Measurements from ENCODE around the gene SHFL. TPM values are rescaled to one million over a fixed set of nuclear protein-coding genes. Genes with fewer than 3 reads are reported as not detected.

SHFL gene
- total RNA-seq, 4 donors from 2014 or later: 2.2 to 11.2 (median 2.8) TPM

DNA sequence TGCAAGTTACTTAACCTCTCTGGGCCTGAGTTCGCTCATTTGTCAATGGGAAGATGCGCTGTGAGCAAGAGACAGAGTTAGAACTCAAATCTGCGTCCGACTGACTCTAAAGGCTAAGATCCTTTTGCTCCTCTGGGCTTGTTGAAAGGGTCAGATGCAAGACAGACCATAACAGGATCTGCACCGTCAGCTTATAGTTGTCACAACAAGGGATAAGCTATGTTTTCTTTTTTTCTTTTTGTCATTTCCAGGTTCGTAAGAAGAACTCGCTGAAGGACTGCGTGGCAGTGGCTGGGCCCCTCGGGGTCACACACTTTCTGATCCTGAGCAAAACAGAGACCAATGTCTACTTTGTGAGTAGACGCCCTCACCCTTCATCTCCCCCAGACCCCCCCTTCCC, 21.1 kb downstream of the SHFL start:
- no peak for DNase-seq
- H3K36me3 ChIP-seq: peaks cover 0 to 46% of the 10 kb centered on the region in 2 donors
- peak overlapping the region; percentile 79 to 97 (median 85) for H3K4me3 ChIP-seq
- H3K27me3 ChIP-seq: no peaks in the 10 kb centered on the region
- peaks cover 7 to 15% of the 10 kb centered on the region in 2 donors for H3K4me1 ChIP-seq
- peak overlapping the region in 3 of 4 donors; percentile 74 to 88 (median 88) for H3K27ac ChIP-seq
- intact Hi-C loops (cut with DNase I; ENCODE audit: low total_unique reads): loop anchor here (5.0 kb wide), 1 partner anchor 290 kb away; the partner anchor contains the start of gene FBXL12
- no peaks in the 10 kb centered on the region for H3K9me3 ChIP-seq
- TF ChIP-seq CTCF (IDR thresholded peaks at IDR 0.05 in 4 of 5, conservative IDR thresholded peaks at IDR 0.05 in 1 of 5) (no peak), POLR2A (IDR thresholded peaks at IDR 0.05) (no peak)
- ATAC-seq: no peak
- in situ Hi-C loops (cut with MboI; ENCODE audit: low sequenced_read_pairs in 4 of 4): loop anchor here in 1 of 4 donors (10.0 kb wide), 1 partner anchor 288 kb away; no protein-coding TSS in a partner anchor

DNA sequence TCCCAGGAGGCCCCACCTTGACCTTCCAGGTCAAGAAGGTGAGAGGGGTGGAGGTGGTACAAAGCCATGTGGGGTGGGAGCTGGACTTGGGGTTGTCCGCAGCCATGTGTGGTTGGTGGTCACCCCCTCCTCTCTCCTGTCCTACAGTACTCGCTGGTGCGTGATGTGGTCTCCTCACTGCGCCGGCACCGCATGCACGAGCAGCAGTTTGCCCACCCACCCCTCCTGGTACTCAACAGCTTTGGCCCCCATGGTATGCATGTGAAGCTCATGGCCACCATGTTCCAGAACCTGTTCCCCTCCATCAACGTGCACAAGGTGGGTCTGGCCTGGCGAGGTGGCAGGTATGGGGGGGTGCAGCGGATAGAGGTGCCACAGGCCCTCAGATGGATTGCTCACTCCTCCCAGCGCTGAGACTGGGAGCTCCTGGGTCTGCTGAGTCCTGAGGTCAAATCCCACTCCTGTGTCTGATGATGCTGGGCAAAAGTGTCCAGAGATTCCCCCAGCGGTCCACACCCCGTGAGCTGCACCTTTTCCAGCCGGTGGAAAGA, 21.8 kb downstream of the SHFL start:
- intact Hi-C loops (cut with DNase I; ENCODE audit: low total_unique reads): loop anchor here (5.0 kb wide), 1 partner anchor 291 kb away; the partner anchor contains the start of gene FBXL12
- Histone ChIP-seq H3K27me3 (no peaks in the 10 kb centered on the region), H3K9me3 (no peaks in the 10 kb centered on the region), H3K27ac (no peak overlapping the region), H3K4me3 (peak overlapping the region in 1 of 4 donors; percentile 83), H3K4me1 (peaks cover 7 to 15% of the 10 kb centered on the region in 2 donors), H3K36me3 (peaks cover 0 to 46% of the 10 kb centered on the region in 2 donors)
- no peak for TF ChIP-seq POLR2A (IDR thresholded peaks at IDR 0.05)
- TF ChIP-seq CTCF (IDR thresholded peaks at IDR 0.05 in 4 of 5, conservative IDR thresholded peaks at IDR 0.05 in 1 of 5): no peak
- DNase-seq: no peak
- in situ Hi-C loops (cut with MboI; ENCODE audit: low sequenced_read_pairs in 4 of 4): loop anchor here in 1 of 4 donors (10.0 kb wide), 1 partner anchor 287 kb away; no protein-coding TSS in a partner anchor
- no peak for ATAC-seq

GRCh38 chr19:10109528-10109927, 23.4 kb downstream of the SHFL start:
- intact Hi-C loops (cut with DNase I; ENCODE audit: low total_unique reads) (loop anchor here (5.0 kb wide), 1 partner anchor 292 kb away; the partner anchor contains the start of gene FBXL12), in situ Hi-C loops (cut with MboI; ENCODE audit: low sequenced_read_pairs in 4 of 4) (loop anchor here in 1 of 4 donors (10.0 kb wide), 1 partner anchor 285 kb away; no protein-coding TSS in a partner anchor)
- Histone ChIP-seq H3K4me1 (peaks cover 7 to 15% of the 10 kb centered on the region in 2 donors), H3K27ac (no peak overlapping the region), H3K4me3 (no peak overlapping the region), H3K9me3 (no peaks in the 10 kb centered on the region), H3K36me3 (peaks cover 0 to 47% of the 10 kb centered on the region in 2 donors), H3K27me3 (no peaks in the 10 kb centered on the region)
- TF ChIP-seq CTCF (IDR thresholded peaks at IDR 0.05 in 4 of 5, conservative IDR thresholded peaks at IDR 0.05 in 1 of 5) (no peak), POLR2A (IDR thresholded peaks at IDR 0.05) (no peak)
- ATAC-seq: no peak
- no peak for DNase-seq

- ATAC-seq (no peak), DNase-seq (no peak)
- no peak overlapping the region for H3K4me3 ChIP-seq
- peaks cover 0 to 55% of the 10 kb centered on the region in 2 donors for H3K36me3 ChIP-seq
- intact Hi-C loops (cut with DNase I; ENCODE audit: low total_unique reads): loop anchor here (10.0 kb wide), 3 partner anchors 84 to 274 kb away; partner anchors contain the start of genes DNMT1, ICAM3, RAVER1 and TYK2
- in situ Hi-C loops (cut with MboI; ENCODE audit: low sequenced_read_pairs in 4 of 4): no loop called here
- TF ChIP-seq POLR2A (IDR thresholded peaks at IDR 0.05) (no peak), CTCF (IDR thresholded peaks at IDR 0.05 in 4 of 5, conservative IDR thresholded peaks at IDR 0.05 in 1 of 5) (no peak)
- peaks cover 7 to 15% of the 10 kb centered on the region in 2 donors for H3K4me1 ChIP-seq
- no peaks in the 10 kb centered on the region for H3K9me3 ChIP-seq
- H3K27ac ChIP-seq: no peak overlapping the region
- no peaks in the 10 kb centered on the region for H3K27me3 ChIP-seq
These were observed 24.2 kb downstream of the SHFL start for GRCh38 chr19:10110076-10110971.

Measured in gastrocnemius medialis (tissue), 4 donors.